RWPE2 (cell line): Measurements from ENCODE around the gene FLOT2.
"Not testable (repeated sequence)": the region's sequence is repeated elsewhere in the genome, so short reads cannot be mapped to it uniquely, and the experiment has no call there.

Experiments
- ATAC-seq: fragments of 200-7000 bp; cut with Tn5 transposase; 3 replicates; pipeline ENCODE4 v1.9.1; 2021; ENCODE audit warnings: low read depth
- DNase-seq: peaks from one replicate; pipeline ENCODE4 v3.0.0-alpha.2; 2020; ENCODE audit warnings: low spot score
- H3K27ac ChIP-seq: fragments of 450-650 bp; 2 replicates; pipeline ENCODE4 v1.5.1; 2017; ENCODE audit warnings: mild to moderate bottlenecking; ENCODE audit not compliant: poor library complexity, severe bottlenecking
- H3K27me3 ChIP-seq: fragments of 250-450 bp; sonication (Bioruptor Pico); 2 replicates; pipeline ENCODE4 v1.5.1; 2021; ENCODE audit warnings: mild to moderate bottlenecking, moderate library complexity; ENCODE audit not compliant: insufficient read depth, poor library complexity, severe bottlenecking
- H3K36me3 ChIP-seq: fragments of 250-450 bp; sonication (Bioruptor Pico); 2 replicates; pipeline ENCODE4 v1.5.1; 2020; ENCODE audit warnings: low read depth, mild to moderate bottlenecking, moderate library complexity
- H3K4me1 ChIP-seq: fragments of 250-450 bp; sonication (Bioruptor Pico); 2 replicates; pipeline ENCODE4 v1.5.1; 2021; ENCODE audit warnings: mild to moderate bottlenecking, moderate library complexity; ENCODE audit not compliant: insufficient read depth, poor library complexity, severe bottlenecking
- H3K4me3 ChIP-seq: fragments of 250-450 bp; sonication (Bioruptor Pico); 2 replicates; pipeline ENCODE4 v1.5.1; 2021; ENCODE audit warnings: mild to moderate bottlenecking, moderate library complexity; ENCODE audit not compliant: severe bottlenecking
- H3K9me3 ChIP-seq: fragments of 250-450 bp; sonication (Bioruptor Pico); 2 replicates; pipeline ENCODE4 v1.5.1; 2021; ENCODE audit warnings: mild to moderate bottlenecking, moderate library complexity; ENCODE audit not compliant: severe bottlenecking
- CTCF ChIP-seq: fragments of 450-650 bp; IDR thresholded peaks from one replicate; pipeline ENCODE4 v1.5.1; 2017; ENCODE audit warnings: mild to moderate bottlenecking, moderate library complexity; ENCODE audit not compliant: poor library complexity, severe bottlenecking

The FLOT2 gene

GRCh38 chr17:28897769-28898526 is 415 bp upstream of the FLOT2 start:
- peak; percentile 4 for TF ChIP-seq CTCF
- no peak for ATAC-seq
- Histone ChIP-seq H3K27ac (peak overlapping the region; percentile 88), H3K36me3 (0 out of 2 replicates have a peak, but pooled peaks cover 14% of the 10 kb centered on the region), H3K27me3 (no peaks in the 10 kb centered on the region), H3K9me3 (no peaks in the 10 kb centered on the region), H3K4me3 (peak overlapping the region; percentile 53), H3K4me1 (peaks cover 21% of the 10 kb centered on the region)
- no peak for DNase-seq

GRCh38 chr17:28896491-28896883 is 1.0 kb downstream of the FLOT2 start:
- DNase-seq (no peak), ATAC-seq (no peak; the same call in 2 of the 3 replicates)
- Histone ChIP-seq H3K4me1 (peaks cover 24% of the 10 kb centered on the region), H3K4me3 (peak overlapping the region; percentile 53), H3K36me3 (0 out of 2 replicates have a peak, but pooled peaks cover 14% of the 10 kb centered on the region), H3K27ac (peak overlapping the region; percentile 88), H3K27me3 (no peaks in the 10 kb centered on the region), H3K9me3 (no peaks in the 10 kb centered on the region)
- no peak for TF ChIP-seq CTCF

GRCh38 chr17:28895794-28896447 is 1.6 kb downstream of the FLOT2 start:
- H3K27ac ChIP-seq = peak overlapping the region; percentile 88
- peak overlapping the region; percentile 53 for H3K4me3 ChIP-seq
- no peak for TF ChIP-seq CTCF
- 0 out of 2 replicates have a peak, but pooled peaks cover 17% of the 10 kb centered on the region for H3K36me3 ChIP-seq
- H3K27me3 ChIP-seq = no peaks in the 10 kb centered on the region
- no peak for DNase-seq
- H3K4me1 ChIP-seq = peaks cover 24% of the 10 kb centered on the region
- H3K9me3 ChIP-seq = no peaks in the 10 kb centered on the region
- ATAC-seq = no peak

GRCh38 chr17:28893248-28894183 is 4.0 kb downstream of the FLOT2 start:
- H3K9me3 ChIP-seq, H3K27me3 ChIP-seq, ATAC-seq, H3K4me3 ChIP-seq, DNase-seq: not testable (repeated sequence)
- 0 out of 2 replicates have a peak, but pooled peaks cover 17% of the 10 kb centered on the region for H3K36me3 ChIP-seq
- H3K4me1 ChIP-seq = peaks cover 24% of the 10 kb centered on the region
- peak overlapping the region; percentile 70 for H3K27ac ChIP-seq

- no peak for ATAC-seq
- H3K4me1 ChIP-seq = peaks cover 24% of the 10 kb centered on the region
- no peak for TF ChIP-seq CTCF
These were observed 5.5 kb downstream of the FLOT2 start for GRCh38 chr17:28892024-28892423.

More at GRCh38 chr17:28892024-28892423, 5.5 kb downstream of the FLOT2 start:
- H3K9me3 ChIP-seq = no peaks in the 10 kb centered on the region
- H3K27ac ChIP-seq = no peak overlapping the region
- no peaks in the 10 kb centered on the region for H3K27me3 ChIP-seq
- no peak for DNase-seq
- no peak overlapping the region for H3K4me3 ChIP-seq
- H3K36me3 ChIP-seq = 0 out of 2 replicates have a peak, but pooled peaks cover 17% of the 10 kb centered on the region
